ENCODE data around the gene CIBAR2.
"Not testable (repeated sequence)": the region's sequence is repeated elsewhere in the genome, so short reads cannot be mapped to it uniquely, and the experiment has no call there.

CIBAR2 gene

GRCh38 chr16:85062323-85062722, 49.9 kb downstream of the CIBAR2 start:
- FAIRE-seq (no peak), DNase-seq (ENCODE audit: insufficient read length, low spot score) (no peak)
- TF ChIP-seq POLR2AphosphoS5 (IDR thresholded peaks at IDR 0.05; ENCODE audit: low read depth, low read length) (no peak), SPI1 (IDR thresholded peaks at IDR 0.05; ENCODE audit: low read depth, low read length) (no peak), POLR2A (IDR thresholded peaks at IDR 0.05; ENCODE audit: low read depth, low read length) (no peak), POU2F2 (IDR thresholded peaks at IDR 0.05; ENCODE audit: low read depth, low read length) (no peak), PAX5 (IDR thresholded peaks at IDR 0.05; ENCODE audit: insufficient read depth, low read length, severe bottlenecking) (no peak), TAF1 (IDR thresholded peaks at IDR 0.05; ENCODE audit: low read depth, low read length) (no peak)

GRCh38 chr16:85061566-85061965, 50.7 kb downstream of the CIBAR2 start:
- FAIRE-seq (no peak), DNase-seq (ENCODE audit: insufficient read length, low spot score) (no peak)
- TF ChIP-seq PAX5 (IDR thresholded peaks at IDR 0.05; ENCODE audit: insufficient read depth, low read length, severe bottlenecking), result no peak
- TF ChIP-seq POLR2A (IDR thresholded peaks at IDR 0.05; ENCODE audit: low read depth, low read length), result no peak
- TF ChIP-seq POLR2AphosphoS5 (IDR thresholded peaks at IDR 0.05; ENCODE audit: low read depth, low read length), result no peak
- TF ChIP-seq TAF1 (IDR thresholded peaks at IDR 0.05; ENCODE audit: low read depth, low read length), result no peak
- TF ChIP-seq POU2F2 (IDR thresholded peaks at IDR 0.05; ENCODE audit: low read depth, low read length), result no peak
- TF ChIP-seq SPI1 (IDR thresholded peaks at IDR 0.05; ENCODE audit: low read depth, low read length), result peak; percentile 66

GRCh38 chr16:85058909-85059308, 53.4 kb downstream of the CIBAR2 start:
- no peak for FAIRE-seq

GRCh38 chr16:85057948-85058347, 54.3 kb downstream of the CIBAR2 start:
- no peak for TF ChIP-seq SPI1 (IDR thresholded peaks at IDR 0.05; ENCODE audit: low read depth, low read length)
- TF ChIP-seq PAX5 (IDR thresholded peaks at IDR 0.05; ENCODE audit: insufficient read depth, low read length, severe bottlenecking), result no peak
- no peak for TF ChIP-seq POLR2AphosphoS5 (IDR thresholded peaks at IDR 0.05; ENCODE audit: low read depth, low read length)
- TF ChIP-seq POU2F2 (IDR thresholded peaks at IDR 0.05; ENCODE audit: low read depth, low read length), result no peak
- no peak for TF ChIP-seq TAF1 (IDR thresholded peaks at IDR 0.05; ENCODE audit: low read depth, low read length)
- no peak for TF ChIP-seq POLR2A (IDR thresholded peaks at IDR 0.05; ENCODE audit: low read depth, low read length)
- DNase-seq (ENCODE audit: insufficient read length, low spot score), result peak; percentile 40
- FAIRE-seq, result peak; percentile 45

More at GRCh38 chr16:85058909-85059308, 53.4 kb downstream of the CIBAR2 start:
- no peak for TF ChIP-seq TAF1 (IDR thresholded peaks at IDR 0.05; ENCODE audit: low read depth, low read length)
- no peak for TF ChIP-seq POLR2AphosphoS5 (IDR thresholded peaks at IDR 0.05; ENCODE audit: low read depth, low read length)
- no peak for TF ChIP-seq POU2F2 (IDR thresholded peaks at IDR 0.05; ENCODE audit: low read depth, low read length)
- no peak for DNase-seq (ENCODE audit: insufficient read length, low spot score)

- FAIRE-seq, result no peak
These were observed 54.9 kb downstream of the CIBAR2 start for GRCh38 chr16:85057212-85057889.

GRCh38 chr16:85056211-85056748, 56.0 kb downstream of the CIBAR2 start:
- no peak for FAIRE-seq

More at GRCh38 chr16:85057212-85057889, 54.9 kb downstream of the CIBAR2 start:
- no peak for DNase-seq (ENCODE audit: insufficient read length, low spot score)
- TF ChIP-seq POU2F2 (IDR thresholded peaks at IDR 0.05; ENCODE audit: low read depth, low read length), result no peak
- TF ChIP-seq SPI1 (IDR thresholded peaks at IDR 0.05; ENCODE audit: low read depth, low read length), result no peak
- no peak for TF ChIP-seq PAX5 (IDR thresholded peaks at IDR 0.05; ENCODE audit: insufficient read depth, low read length, severe bottlenecking)
- TF ChIP-seq POLR2A (IDR thresholded peaks at IDR 0.05; ENCODE audit: low read depth, low read length), result no peak
- no peak for TF ChIP-seq POLR2AphosphoS5 (IDR thresholded peaks at IDR 0.05; ENCODE audit: low read depth, low read length)
- TF ChIP-seq TAF1 (IDR thresholded peaks at IDR 0.05; ENCODE audit: low read depth, low read length), result no peak

GRCh38 chr16:85055493-85056210, 56.6 kb downstream of the CIBAR2 start:
- DNase-seq (ENCODE audit: insufficient read length, low spot score) (peak; percentile 41), FAIRE-seq (peak; percentile 94)
- TF ChIP-seq POLR2A (IDR thresholded peaks at IDR 0.05; ENCODE audit: low read depth, low read length) (peak; percentile 57), PAX5 (IDR thresholded peaks at IDR 0.05; ENCODE audit: insufficient read depth, low read length, severe bottlenecking) (no peak), SPI1 (IDR thresholded peaks at IDR 0.05; ENCODE audit: low read depth, low read length) (peak; percentile 98), POU2F2 (IDR thresholded peaks at IDR 0.05; ENCODE audit: low read depth, low read length) (no peak), POLR2AphosphoS5 (IDR thresholded peaks at IDR 0.05; ENCODE audit: low read depth, low read length) (peak; percentile 35; the same call in 1 of the 2 replicates), TAF1 (IDR thresholded peaks at IDR 0.05; ENCODE audit: low read depth, low read length) (peak; percentile 35; the same call in 1 of the 2 replicates)

More at GRCh38 chr16:85056211-85056748, 56.0 kb downstream of the CIBAR2 start:
- TF ChIP-seq POLR2A (IDR thresholded peaks at IDR 0.05; ENCODE audit: low read depth, low read length) (no peak), POU2F2 (IDR thresholded peaks at IDR 0.05; ENCODE audit: low read depth, low read length) (no peak), SPI1 (IDR thresholded peaks at IDR 0.05; ENCODE audit: low read depth, low read length) (no peak), PAX5 (IDR thresholded peaks at IDR 0.05; ENCODE audit: insufficient read depth, low read length, severe bottlenecking) (no peak), POLR2AphosphoS5 (IDR thresholded peaks at IDR 0.05; ENCODE audit: low read depth, low read length) (no peak), TAF1 (IDR thresholded peaks at IDR 0.05; ENCODE audit: low read depth, low read length) (no peak)
- DNase-seq (ENCODE audit: insufficient read length, low spot score), result no peak

GRCh38 chr16:85054948-85055492, 57.3 kb downstream of the CIBAR2 start:
- TF ChIP-seq SPI1 (IDR thresholded peaks at IDR 0.05; ENCODE audit: low read depth, low read length) (no peak), POLR2A (IDR thresholded peaks at IDR 0.05; ENCODE audit: low read depth, low read length) (no peak), TAF1 (IDR thresholded peaks at IDR 0.05; ENCODE audit: low read depth, low read length) (no peak), POU2F2 (IDR thresholded peaks at IDR 0.05; ENCODE audit: low read depth, low read length) (no peak)
- DNase-seq (ENCODE audit: insufficient read length, low spot score), result no peak
- FAIRE-seq, result no peak

GRCh38 chr16:85054321-85054720, 58.0 kb downstream of the CIBAR2 start:
- not testable (repeated sequence) for FAIRE-seq; DNase-seq (ENCODE audit: insufficient read length, low spot score)
